Measurements from ENCODE around the gene DUSP14.

DNA sequence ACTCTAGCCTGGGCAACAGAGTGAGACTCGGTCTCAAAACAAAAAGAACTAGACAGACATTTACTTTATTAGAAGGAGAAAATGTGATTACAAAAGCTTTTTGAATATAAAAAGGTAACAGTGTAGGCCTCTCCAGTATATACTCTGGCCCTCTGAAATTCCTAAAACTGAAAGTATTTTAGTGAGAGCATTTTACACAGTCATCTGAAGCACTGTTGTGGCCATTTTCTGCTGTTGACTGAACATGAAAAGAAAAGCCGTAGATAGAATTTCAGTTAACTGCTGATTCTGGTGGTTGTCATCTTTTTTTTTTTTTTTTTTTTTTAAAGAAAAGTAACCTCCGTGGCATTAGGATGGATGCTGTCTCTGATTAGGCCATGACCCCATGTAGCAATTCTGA, 15.6 kb downstream of the DUSP14 start:
- TF ChIP-seq, protein P1, sequence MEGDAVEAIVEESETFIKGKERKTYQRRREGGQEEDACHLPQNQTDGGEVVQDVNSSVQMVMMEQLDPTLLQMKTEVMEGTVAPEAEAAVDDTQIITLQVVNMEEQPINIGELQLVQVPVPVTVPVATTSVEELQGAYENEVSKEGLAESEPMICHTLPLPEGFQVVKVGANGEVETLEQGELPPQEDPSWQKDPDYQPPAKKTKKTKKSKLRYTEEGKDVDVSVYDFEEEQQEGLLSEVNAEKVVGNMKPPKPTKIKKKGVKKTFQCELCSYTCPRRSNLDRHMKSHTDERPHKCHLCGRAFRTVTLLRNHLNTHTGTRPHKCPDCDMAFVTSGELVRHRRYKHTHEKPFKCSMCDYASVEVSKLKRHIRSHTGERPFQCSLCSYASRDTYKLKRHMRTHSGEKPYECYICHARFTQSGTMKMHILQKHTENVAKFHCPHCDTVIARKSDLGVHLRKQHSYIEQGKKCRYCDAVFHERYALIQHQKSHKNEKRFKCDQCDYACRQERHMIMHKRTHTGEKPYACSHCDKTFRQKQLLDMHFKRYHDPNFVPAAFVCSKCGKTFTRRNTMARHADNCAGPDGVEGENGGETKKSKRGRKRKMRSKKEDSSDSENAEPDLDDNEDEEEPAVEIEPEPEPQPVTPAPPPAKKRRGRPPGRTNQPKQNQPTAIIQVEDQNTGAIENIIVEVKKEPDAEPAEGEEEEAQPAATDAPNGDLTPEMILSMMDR (IDR thresholded peaks at IDR 0.05): no peak
- no peak for TF ChIP-seq POLR2A (IDR thresholded peaks at IDR 0.05)
